Neutrophil (primary cell): ENCODE measurements around the gene GRAP2.
A peak's percentile ranks its signal among the peaks of the same experiment; 100 is the strongest.

Experiments used
- H3K27ac ChIP-seq: fragments of 200-600 bp; sonication (generic); 2 replicates; pipeline ENCODE4 v1.5.1; 2016; ENCODE audit warnings: mild to moderate bottlenecking, moderate library complexity
- H3K27me3 ChIP-seq: fragments of 200-600 bp; sonication (generic); 2 replicates; pipeline ENCODE4 v1.6.0; 2016; ENCODE audit warnings: mild to moderate bottlenecking
- H3K36me3 ChIP-seq: fragments of 200-600 bp; sonication (generic); 2 replicates; pipeline ENCODE4 v1.5.1; 2017
- H3K4me1 ChIP-seq, 2 experiments: fragments of 200-600 bp in 1 of 2; sonication (generic) in 1 of 2; 1 replicate in 1 of 2; 2 replicates in 1 of 2; pipeline versions ENCODE4 v1.5.1 to v1.6.1; 2013 to 2016; ENCODE audit warnings: low read depth in 1 of 2, low read length in 1 of 2, mild to moderate bottlenecking in 1 of 2, moderate library complexity in 1 of 2; ENCODE audit not compliant: control insufficient read depth in 1 of 2, insufficient read depth in 1 of 2
- H3K4me3 ChIP-seq, 2 experiments: fragments of 200-600 bp in 1 of 2; sonication (generic) in 1 of 2; 1 replicate in 1 of 2; 2 replicates in 1 of 2; pipeline ENCODE4 v1.5.1; 2013 to 2016; ENCODE audit warnings: low read depth in 1 of 2, low read length in 1 of 2, mild to moderate bottlenecking in 1 of 2, moderate library complexity in 1 of 2
- H3K9me3 ChIP-seq: fragments of 200-600 bp; sonication (generic); 2 replicates; pipeline ENCODE4 v1.5.1; 2016
- CTCF ChIP-seq: fragments of 200-600 bp; sonication (generic); IDR thresholded peaks from 2 replicates; pipeline ENCODE4 v1.5.1; 2016; ENCODE audit warnings: antibody characterized with exemption

GRAP2 gene

DNA sequence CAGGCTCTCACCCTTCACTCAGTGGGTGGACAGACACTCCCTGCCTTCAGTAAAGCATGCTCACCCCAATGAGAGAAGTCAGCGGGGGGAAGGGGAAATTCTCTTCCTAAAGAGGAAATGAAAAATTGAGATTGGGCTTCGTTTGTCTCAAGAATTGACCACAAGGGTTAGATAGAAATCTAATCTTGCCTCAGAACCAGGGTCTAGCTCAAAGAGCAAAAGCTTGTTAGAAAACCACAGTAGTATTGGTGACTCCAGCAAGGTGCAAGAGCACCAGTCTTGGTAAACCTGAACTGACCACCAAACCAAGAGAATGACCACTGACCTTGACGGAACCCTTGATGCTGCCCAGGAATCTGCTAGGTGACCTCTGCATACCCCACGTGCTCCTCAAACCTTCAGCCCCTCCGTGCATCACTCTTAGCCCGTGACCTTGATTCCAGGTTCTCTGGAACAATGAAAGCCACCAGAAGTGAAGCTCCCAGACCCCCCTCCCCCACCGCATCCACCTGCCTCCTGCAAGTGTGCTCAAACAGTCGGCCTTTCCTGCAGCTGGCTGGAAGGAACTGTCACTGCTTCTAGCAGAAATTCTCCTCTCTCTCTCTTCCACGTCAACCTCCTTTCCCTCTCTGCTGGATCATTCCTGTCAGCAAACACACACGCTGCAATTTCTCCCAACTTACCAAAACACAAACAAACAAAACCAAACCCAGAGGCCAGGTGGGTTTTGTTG is 56.2 kb downstream of the GRAP2 start:
- Histone ChIP-seq H3K36me3 (no peaks in the 10 kb centered on the region), H3K27me3 (peaks cover 40% of the 10 kb centered on the region), H3K27ac (no peak overlapping the region), H3K9me3 (no peaks in the 10 kb centered on the region), H3K4me3 (no peak overlapping the region), H3K4me1 (peaks cover 33 to 38% of the 10 kb centered on the region in 2 experiments)
- no peak for TF ChIP-seq CTCF

DNA sequence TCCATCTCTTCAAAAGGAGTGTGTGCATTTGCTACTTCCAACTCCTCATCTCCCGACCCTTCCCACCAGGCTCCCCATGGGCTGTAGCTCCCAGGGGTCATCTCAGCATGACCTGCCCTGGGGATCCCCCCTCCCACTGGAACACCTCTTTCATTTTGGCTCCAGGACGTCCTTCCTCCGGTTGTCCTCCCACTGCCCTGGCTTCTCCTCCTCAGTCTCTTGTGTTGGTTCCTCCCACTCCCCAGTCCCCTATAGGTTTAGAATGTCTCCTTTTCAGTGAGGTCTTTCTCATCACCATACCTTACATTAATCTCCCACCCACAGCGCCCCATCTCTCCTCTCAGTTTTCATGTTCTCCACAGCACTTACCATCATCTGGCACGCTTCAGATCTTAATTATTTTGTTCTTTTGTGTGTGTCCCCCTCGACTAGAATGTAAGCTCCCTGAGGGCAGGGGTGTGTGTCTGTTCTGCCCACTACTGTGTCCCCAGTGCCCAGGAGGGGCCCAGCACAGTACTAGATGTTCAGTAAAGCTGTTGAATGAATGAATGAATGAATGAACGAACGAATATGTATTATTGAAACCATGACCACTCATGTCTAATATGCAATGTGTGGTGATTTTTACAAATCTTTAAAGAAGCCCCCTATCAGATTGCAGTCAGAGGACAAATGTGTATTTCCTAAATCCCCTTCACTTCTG is 57.3 kb downstream of the GRAP2 start:
- peaks cover 40% of the 10 kb centered on the region for H3K27me3 ChIP-seq
- H3K27ac ChIP-seq = no peak overlapping the region
- H3K4me3 ChIP-seq = no peak overlapping the region
- H3K4me1 ChIP-seq = peaks cover 43 to 49% of the 10 kb centered on the region in 2 experiments
- H3K9me3 ChIP-seq = no peaks in the 10 kb centered on the region
- H3K36me3 ChIP-seq = no peaks in the 10 kb centered on the region
- no peak for TF ChIP-seq CTCF

GRCh38 chr22:39958949-39959639 is 58.2 kb downstream of the GRAP2 start:
- H3K27ac ChIP-seq = no peak overlapping the region
- no peaks in the 10 kb centered on the region for H3K36me3 ChIP-seq
- TF ChIP-seq CTCF = no peak
- peaks cover 40% of the 10 kb centered on the region for H3K27me3 ChIP-seq
- no peak overlapping the region for H3K4me3 ChIP-seq
- H3K9me3 ChIP-seq = no peaks in the 10 kb centered on the region
- peaks cover 53 to 54% of the 10 kb centered on the region in 2 experiments for H3K4me1 ChIP-seq

- Histone ChIP-seq H3K36me3 (no peaks in the 10 kb centered on the region), H3K27me3 (peaks cover 40% of the 10 kb centered on the region), H3K27ac (peak within 1 kb of the TSS; percentile 80), H3K9me3 (no peaks in the 10 kb centered on the region), H3K4me3 (peak within 1 kb of the TSS in 1 of 2 experiments; percentile 36), H3K4me1 (peaks cover 54% of the 10 kb centered on the region in 2 experiments)
- no peak for TF ChIP-seq CTCF
These were observed 59.0 kb downstream of the GRAP2 start, which contains the start of gene TMA7B for GRCh38 chr22:39959640-39960447. TSS of gene TMA7B (plus strand) at chr22:39960397. CDS start at chr22:39964375, 3,978 bp downstream.
